Ishikawa (cell line): ENCODE results near the gene VTA1.

ENCODE experiments used
- CEBPB ChIP-seq: IDR thresholded peaks from 2 replicates; pipeline ENCODE4 v1.6.1; 2012
- CREB1 ChIP-seq: IDR thresholded peaks from 2 replicates; pipeline ENCODE4 v1.6.1; 2012; ENCODE audit warnings: low read depth
- EGR1 ChIP-seq: IDR thresholded peaks from 2 replicates; pipeline ENCODE4 v1.6.1; 2012
- EP300 ChIP-seq: IDR thresholded peaks from 2 replicates; pipeline ENCODE4 v1.6.1; 2012; ENCODE audit warnings: borderline replicate concordance
- FOXM1 ChIP-seq: IDR thresholded peaks from 2 replicates; pipeline ENCODE4 v1.6.1; 2012; ENCODE audit warnings: low read depth, borderline replicate concordance
- MAX ChIP-seq: IDR thresholded peaks from 2 replicates; pipeline ENCODE4 v1.6.1; 2012
- NFIC ChIP-seq: IDR thresholded peaks from 2 replicates; pipeline ENCODE4 v1.6.1; 2012
- RAD21 ChIP-seq: IDR thresholded peaks from 2 replicates; pipeline ENCODE4 v1.6.1; 2012; ENCODE audit warnings: low read depth
- REST ChIP-seq: IDR thresholded peaks from 2 replicates; pipeline ENCODE4 v1.6.1; 2012; ENCODE audit warnings: low read depth, mild to moderate bottlenecking
- TAF1 ChIP-seq: IDR thresholded peaks from 2 replicates; pipeline ENCODE4 v1.6.1; 2012; ENCODE audit warnings: low read depth, mild to moderate bottlenecking
- TCF12 ChIP-seq: IDR thresholded peaks from 2 replicates; pipeline ENCODE4 v1.6.1; 2012; ENCODE audit warnings: low read depth
- TEAD4 ChIP-seq: IDR thresholded peaks from 2 replicates; pipeline ENCODE4 v1.6.1; 2012
- YY1 ChIP-seq: IDR thresholded peaks from 2 replicates; pipeline ENCODE4 v1.6.1; 2012; ENCODE audit warnings: low read depth
- ZBTB7A ChIP-seq: IDR thresholded peaks from 2 replicates; pipeline ENCODE4 v1.6.1; 2012; ENCODE audit warnings: low read depth
- TF ChIP-seq, protein P1 (sequence below): IDR thresholded peaks from 2 replicates; pipeline ENCODE4 v1.6.1; 2012

Gene VTA1

DNA sequence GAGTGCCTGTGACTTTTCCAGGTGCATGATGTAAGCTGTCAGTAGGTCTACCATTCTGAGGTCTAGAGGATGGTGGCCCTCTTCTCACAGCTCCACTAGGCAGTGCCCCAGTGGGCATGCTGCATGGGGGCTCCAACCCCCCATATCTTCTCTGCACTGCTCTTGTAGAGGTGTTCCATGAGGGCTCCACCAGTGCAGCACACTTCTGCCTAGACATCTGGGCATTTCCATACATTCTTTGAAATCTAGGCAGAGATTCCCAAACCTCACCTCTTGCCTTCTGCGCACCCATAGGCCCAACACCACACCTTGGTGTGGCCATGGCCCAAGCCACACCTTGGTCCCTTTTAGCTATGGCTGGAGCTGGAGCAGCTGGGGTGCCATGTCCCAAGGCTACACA, 66.3 kb downstream of the VTA1 start:
- TF ChIP-seq EGR1 = no peak
- no peak for TF ChIP-seq ZBTB7A
- no peak for TF ChIP-seq CREB1
- TF ChIP-seq YY1 = no peak
- no peak for TF ChIP-seq TEAD4
- TF ChIP-seq TAF1 = no peak
- TF ChIP-seq CEBPB = no peak
- no peak for TF ChIP-seq RAD21
- no peak for TF ChIP-seq MAX
- no peak for TF ChIP-seq REST
- no peak for TF ChIP-seq FOXM1
- TF ChIP-seq EP300 = no peak
- TF ChIP-seq TCF12 = no peak
- no peak for TF ChIP-seq NFIC
- TF ChIP-seq, protein P1, sequence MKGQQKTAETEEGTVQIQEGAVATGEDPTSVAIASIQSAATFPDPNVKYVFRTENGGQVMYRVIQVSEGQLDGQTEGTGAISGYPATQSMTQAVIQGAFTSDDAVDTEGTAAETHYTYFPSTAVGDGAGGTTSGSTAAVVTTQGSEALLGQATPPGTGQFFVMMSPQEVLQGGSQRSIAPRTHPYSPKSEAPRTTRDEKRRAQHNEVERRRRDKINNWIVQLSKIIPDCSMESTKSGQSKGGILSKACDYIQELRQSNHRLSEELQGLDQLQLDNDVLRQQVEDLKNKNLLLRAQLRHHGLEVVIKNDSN = no peak

- TF ChIP-seq TCF12 = no peak
- TF ChIP-seq CEBPB = no peak
- no peak for TF ChIP-seq RAD21
- TF ChIP-seq FOXM1 = no peak
- TF ChIP-seq TEAD4 = no peak
- TF ChIP-seq, protein P1 = no peak
- TF ChIP-seq CREB1 = no peak
- TF ChIP-seq EGR1 = no peak
- TF ChIP-seq NFIC = no peak
- no peak for TF ChIP-seq ZBTB7A
- no peak for TF ChIP-seq REST
- TF ChIP-seq MAX = no peak
- no peak for TF ChIP-seq TAF1
- no peak for TF ChIP-seq EP300
- no peak for TF ChIP-seq YY1
Observed at GRCh38 chr6:142218446-142218845, 71.4 kb downstream of the VTA1 start.

GRCh38 chr6:142222022-142222421, 75.0 kb downstream of the VTA1 start:
- TF ChIP-seq TEAD4 (no peak), MAX (no peak), YY1 (no peak)

GRCh38 chr6:142223938-142224337, 76.9 kb downstream of the VTA1 start:
- TF ChIP-seq CREB1 (no peak), FOXM1 (no peak), TAF1 (no peak), RAD21 (no peak), REST (no peak), ZBTB7A (no peak), EGR1 (no peak), EP300 (no peak), TCF12 (no peak), CEBPB (no peak), MAX (no peak), TEAD4 (no peak), NFIC (no peak)
- TF ChIP-seq, protein P1 = no peak
